GM23248 (cell line): ENCODE results near the gene P2RX1.

Experiments
- EZH2 ChIP-seq: fragments of 200-600 bp; sonication (generic); IDR thresholded peaks from 2 replicates; pipeline ENCODE4 v1.6.1; 2018; ENCODE audit warnings: antibody characterized with exemption, mild to moderate bottlenecking; ENCODE audit not compliant: insufficient read depth, poor library complexity, severe bottlenecking
- EZH2phosphoT487 ChIP-seq: fragments of 200-600 bp; sonication (generic); IDR thresholded peaks from 2 replicates; pipeline ENCODE4 v1.6.1; 2018; ENCODE audit warnings: antibody characterized with exemption, moderate library complexity, mild to moderate bottlenecking, low read depth; ENCODE audit not compliant: insufficient read depth

- no peak for TF ChIP-seq EZH2phosphoT487
- TF ChIP-seq EZH2 = no peak
Observed at GRCh38 chr17:3921502-3922319, 5.4 kb upstream of the P2RX1 start.
